Neuronal stem cell (in vitro differentiated cells): Measurements from ENCODE around the gene SVIL.
"Not testable (repeated sequence)": the region's sequence is repeated elsewhere in the genome, so short reads cannot be mapped to it uniquely, and the experiment has no call there.

Experiments used
- DNase-seq: peaks from one replicate; pipeline ENCODE4 v3.0.0-alpha.2; 2013; ENCODE audit warnings: low spot score
- H2AFZ ChIP-seq: one replicate; pipeline ENCODE4 v1.6.1; 2013; ENCODE audit warnings: mild to moderate bottlenecking, low read length, inconsistent platforms
- H2AK5ac ChIP-seq: 2 replicates; pipeline ENCODE4 v1.6.1; 2013; ENCODE audit warnings: low read depth, mild to moderate bottlenecking, inconsistent platforms, low read length, moderate library complexity, mixed read lengths
- H2BK120ac ChIP-seq: 2 replicates; pipeline ENCODE4 v1.6.1; 2013; ENCODE audit warnings: low read depth, mild to moderate bottlenecking, inconsistent platforms, low read length, moderate library complexity, mixed read lengths
- H2BK12ac ChIP-seq: one replicate; pipeline ENCODE4 v1.6.1; 2013; ENCODE audit warnings: low read length, inconsistent platforms
- H2BK15ac ChIP-seq: 2 replicates; pipeline ENCODE4 v1.6.1; 2013; ENCODE audit warnings: mild to moderate bottlenecking, low read length, inconsistent platforms, mixed read lengths
- H2BK5ac ChIP-seq: one replicate; pipeline ENCODE4 v1.6.1; 2013; ENCODE audit warnings: inconsistent platforms, mild to moderate bottlenecking, low read length, moderate library complexity
- H3K14ac ChIP-seq: one replicate; pipeline ENCODE4 v1.6.1; 2013; ENCODE audit warnings: low read length, inconsistent platforms
- H3K18ac ChIP-seq: 2 replicates; pipeline ENCODE4 v1.6.1; 2013; ENCODE audit warnings: low read length, inconsistent platforms
- H3K23ac ChIP-seq: 2 replicates; pipeline ENCODE4 v1.6.1; 2013; ENCODE audit warnings: low read depth, mild to moderate bottlenecking, mixed read lengths, low read length, inconsistent platforms; ENCODE audit not compliant: poor library complexity
- H3K27ac ChIP-seq: replicated peaks from 3 replicates; pipeline ENCODE4 v1.5.1; 2013; ENCODE audit warnings: low read length, inconsistent platforms
- H3K27me3 ChIP-seq, 3 experiments: 2 replicates each; pipeline ENCODE4 v1.6.1; 2013; ENCODE audit warnings: low read length in 3 of 3, mild to moderate bottlenecking in 2 of 3, inconsistent platforms in 1 of 3, low read depth in 1 of 3, mixed read lengths in 1 of 3, moderate library complexity in 1 of 3; ENCODE audit not compliant: control insufficient read depth in 3 of 3, insufficient read depth in 3 of 3
- H3K36me3 ChIP-seq, 2 donors: replicated peaks in 1 of 2; 2 replicates each; pipeline ENCODE4 v1.6.1; 2013; ENCODE audit warnings: low read length in 2 of 2; ENCODE audit not compliant: control insufficient read depth in 2 of 2, insufficient read depth in 2 of 2
- H3K4ac ChIP-seq: 2 replicates; pipeline ENCODE4 v1.6.1; 2013; ENCODE audit warnings: inconsistent platforms, mild to moderate bottlenecking, low read length, moderate library complexity
- H3K4me1 ChIP-seq, 2 donors: 1 replicate in 1 of 2; 2 replicates in 1 of 2; pipeline ENCODE4 v1.6.1; 2013; ENCODE audit warnings: low read length in 2 of 2, low read depth in 1 of 2; ENCODE audit not compliant: control insufficient read depth in 2 of 2, insufficient read depth in 1 of 2
- H3K4me2 ChIP-seq: one replicate; pipeline ENCODE4 v1.6.1; 2013; ENCODE audit warnings: mild to moderate bottlenecking, low read length, inconsistent platforms; ENCODE audit not compliant: insufficient read depth, poor library complexity, severe bottlenecking
- H3K4me3 ChIP-seq, 2 donors: 2 replicates each; pipeline ENCODE4 v1.5.1; 2013; ENCODE audit warnings: low read length in 2 of 2, mild to moderate bottlenecking in 2 of 2, inconsistent platforms in 1 of 2, moderate library complexity in 1 of 2
- H3K79me1 ChIP-seq: one replicate; pipeline ENCODE4 v1.6.1; 2013; ENCODE audit warnings: low read depth, mild to moderate bottlenecking, inconsistent platforms, low read length, moderate library complexity
- H3K9ac ChIP-seq: one replicate; pipeline ENCODE4 v1.6.1; 2013; ENCODE audit warnings: mild to moderate bottlenecking, low read depth, low read length, inconsistent platforms; ENCODE audit not compliant: poor library complexity
- H3K9me3 ChIP-seq, 2 donors: replicated peaks in 1 of 2; 2 replicates each; pipeline versions ENCODE3 to v1.6.1; 2013; ENCODE audit warnings: low read length in 2 of 2, mild to moderate bottlenecking in 2 of 2, inconsistent platforms in 1 of 2, low read depth in 1 of 2, mixed read lengths in 1 of 2, moderate library complexity in 1 of 2; ENCODE audit not compliant: control insufficient read depth in 2 of 2, insufficient read depth in 1 of 2
- H4K8ac ChIP-seq: one replicate; pipeline ENCODE4 v1.6.1; 2013; ENCODE audit warnings: low read depth, mild to moderate bottlenecking, inconsistent platforms, low read length, moderate library complexity
- H4K91ac ChIP-seq: one replicate; pipeline ENCODE4 v1.6.1; 2013; ENCODE audit warnings: low read length, low read depth, mild to moderate bottlenecking, inconsistent platforms; ENCODE audit not compliant: poor library complexity
- WGBS, 2 donors: extraction: QIAGEN DNeasy Blood & Tissue Kit; methylation state at CpG; one replicate each; pipeline ENCODE4 v1.1.7; 2013; ENCODE audit warnings: missing lambda C conversion rate in 2 of 2, mixed read lengths in 1 of 2; ENCODE audit not compliant: insufficient read length in 2 of 2, insufficient replicate concordance in 1 of 2; ENCODE audit errors: extremely low coverage in 2 of 2; 5-methylcytosine and 5-hydroxymethylcytosine counted together

SVIL gene

DNA sequence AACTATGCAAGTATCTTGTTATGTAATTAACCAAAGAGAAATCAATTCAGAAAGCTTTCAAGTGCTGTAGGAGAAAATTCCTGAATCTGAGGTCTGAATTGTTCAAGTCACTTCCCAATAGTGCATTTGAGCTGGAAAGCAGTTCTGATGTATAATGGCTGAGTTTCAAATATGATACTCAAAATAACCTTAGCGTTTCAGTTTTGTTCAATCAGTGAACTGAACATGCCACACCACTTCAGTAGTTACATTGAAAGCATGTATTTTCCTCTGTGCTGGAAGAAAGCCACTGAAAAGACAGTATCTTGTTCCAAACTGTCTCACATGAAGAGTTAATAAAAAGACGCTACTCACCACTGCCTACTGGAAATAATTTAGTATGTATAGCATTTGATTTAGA lies 64.5 kb downstream of the SVIL start:
- not testable (repeated sequence) for DNase-seq, H3K27me3 ChIP-seq, H3K4me3 ChIP-seq, H3K27ac ChIP-seq, H2BK120ac ChIP-seq, H3K9me3 ChIP-seq, H3K18ac ChIP-seq, H2BK15ac ChIP-seq, H3K4ac ChIP-seq, H2AFZ ChIP-seq, H3K36me3 ChIP-seq, H4K91ac ChIP-seq, H3K14ac ChIP-seq, H2BK5ac ChIP-seq, H3K23ac ChIP-seq, H2BK12ac ChIP-seq, H2AK5ac ChIP-seq, H4K8ac ChIP-seq, H3K4me2 ChIP-seq, H3K79me1 ChIP-seq, H3K9ac ChIP-seq
- peaks cover 12 to 18% of the 10 kb centered on the region in 2 donors for H3K4me1 ChIP-seq
- WGBS, 2 donors = no CpG with 5 or more reads among the region's 2 CpGs

DNA sequence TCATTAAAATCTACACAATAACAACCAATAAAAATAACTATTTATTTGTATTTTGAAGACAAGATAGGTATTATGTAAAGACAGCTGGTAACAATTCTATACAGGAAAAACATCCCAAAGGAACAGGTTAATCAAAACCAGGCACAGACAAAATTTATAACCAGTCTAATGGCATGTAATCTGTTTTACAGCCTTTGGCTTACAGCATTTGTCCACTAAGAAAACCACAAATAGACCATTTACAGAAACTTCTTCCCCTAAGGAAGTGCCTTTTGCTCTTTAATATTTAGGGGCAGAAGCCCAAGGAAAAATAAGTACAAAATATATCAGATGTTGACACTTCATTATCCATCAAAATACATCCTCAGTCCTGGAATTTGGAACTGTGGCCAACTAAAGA lies 65.0 kb downstream of the SVIL start:
- no peak for DNase-seq
- no peak overlapping the region for H2BK5ac ChIP-seq

DNA sequence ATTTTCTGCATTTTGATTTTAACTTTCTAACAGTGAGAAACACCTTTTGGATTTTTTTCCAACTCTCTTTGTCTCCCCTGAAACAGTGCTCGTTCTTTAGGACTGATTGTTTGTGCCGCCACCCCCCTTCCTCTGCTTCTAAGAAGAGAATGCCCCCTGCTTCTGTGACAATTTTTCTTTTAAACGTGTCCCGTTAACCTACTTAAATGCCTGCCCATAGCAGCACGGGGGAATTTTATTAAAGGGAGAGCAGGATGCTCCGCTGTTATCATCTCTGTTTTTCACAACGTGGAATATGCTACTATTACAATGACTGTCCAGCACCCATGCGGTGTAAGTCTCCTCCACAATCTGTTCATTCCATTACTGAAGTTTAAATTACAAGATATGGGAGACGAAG lies 67.8 kb downstream of the SVIL start:
- no peak overlapping the region for H4K8ac ChIP-seq
- no peak overlapping the region for H3K9ac ChIP-seq
- H3K23ac ChIP-seq = no peak overlapping the region
- H3K14ac ChIP-seq = no peak overlapping the region
- no peaks in the 10 kb centered on the region for H3K9me3 ChIP-seq
- no peak for DNase-seq
- WGBS, 2 donors = no CpG with 5 or more reads among the region's 9 CpGs
- no peak overlapping the region for H2BK12ac ChIP-seq
- H3K27me3 ChIP-seq = no peaks in the 10 kb centered on the region
- H3K4me3 ChIP-seq = no peak overlapping the region
- H2AK5ac ChIP-seq = no peak overlapping the region
- H3K79me1 ChIP-seq = no peaks in the 10 kb centered on the region
- no peak overlapping the region for H2BK5ac ChIP-seq
- no peak overlapping the region for H2AFZ ChIP-seq
- H2BK120ac ChIP-seq = no peak overlapping the region
- no peak overlapping the region for H3K27ac ChIP-seq
- H3K4me1 ChIP-seq = peaks cover 12 to 19% of the 10 kb centered on the region in 2 donors
- no peak overlapping the region for H3K18ac ChIP-seq
- no peak overlapping the region for H4K91ac ChIP-seq
- H3K4me2 ChIP-seq = no peak overlapping the region
- H3K4ac ChIP-seq = no peak overlapping the region
- H2BK15ac ChIP-seq = no peak overlapping the region
- H3K36me3 ChIP-seq = peaks cover 0 to 2% of the 10 kb centered on the region in 2 donors

More for the DNA sequence above, 65.0 kb downstream of the SVIL start:
- Histone ChIP-seq H2BK120ac (no peak overlapping the region), H3K9ac (no peak overlapping the region), H3K23ac (no peak overlapping the region), H3K27ac (no peak overlapping the region), H3K27me3 (no peaks in the 10 kb centered on the region), H3K36me3 (peaks cover 0 to 2% of the 10 kb centered on the region in 2 donors), H3K9me3 (no peaks in the 10 kb centered on the region), H2BK15ac (no peak overlapping the region), H3K4ac (no peak overlapping the region), H4K8ac (no peak overlapping the region), H3K4me3 (no peak overlapping the region), H3K4me1 (peaks cover 12 to 19% of the 10 kb centered on the region in 2 donors), H3K79me1 (no peaks in the 10 kb centered on the region), H3K14ac (no peak overlapping the region), H2AK5ac (no peak overlapping the region), H2AFZ (no peak overlapping the region), H3K18ac (no peak overlapping the region), H4K91ac (no peak overlapping the region), H3K4me2 (no peak overlapping the region), H2BK12ac (no peak overlapping the region)

DNA sequence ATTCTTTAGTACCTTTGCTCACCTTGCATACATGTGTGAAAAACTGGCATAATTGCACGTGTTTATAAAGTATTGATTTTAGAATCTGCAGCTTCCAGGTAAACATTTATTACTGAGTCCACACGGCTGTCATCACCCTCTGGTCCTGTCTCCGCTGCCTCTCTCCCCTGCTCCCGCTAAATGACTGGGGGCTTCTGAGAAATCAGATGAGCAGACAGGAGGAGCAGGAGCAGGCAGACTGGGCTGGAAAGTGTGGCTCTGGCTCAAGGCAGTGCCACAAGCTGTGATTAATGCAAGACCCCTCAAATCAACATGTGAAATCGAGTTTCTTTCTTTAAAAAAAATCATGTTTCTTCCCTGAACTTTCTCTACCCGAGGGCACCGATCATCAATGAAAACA lies 68.6 kb downstream of the SVIL start:
- not testable (repeated sequence) for H3K9me3 ChIP-seq, H4K91ac ChIP-seq, H2BK5ac ChIP-seq, H4K8ac ChIP-seq, H3K4me3 ChIP-seq, H3K18ac ChIP-seq, H3K4me2 ChIP-seq, H2BK120ac ChIP-seq, H3K9ac ChIP-seq, H2BK15ac ChIP-seq, H3K27me3 ChIP-seq, H3K79me1 ChIP-seq, H3K36me3 ChIP-seq, H2AK5ac ChIP-seq, H3K23ac ChIP-seq, H3K27ac ChIP-seq, DNase-seq, H2AFZ ChIP-seq, H3K4ac ChIP-seq, H2BK12ac ChIP-seq, H3K14ac ChIP-seq
- WGBS, 2 donors = no CpG with 5 or more reads among the region's 7 CpGs
- peaks cover 12 to 19% of the 10 kb centered on the region in 2 donors for H3K4me1 ChIP-seq
